PC-9 (cell line): Measurements from ENCODE around the gene EHD4.

Source experiments
- CTCF ChIP-seq: fragments of 200-600 bp; sonication (generic); conservative IDR thresholded peaks from 2 replicates; pipeline ENCODE4 v1.6.1; 2017; ENCODE audit warnings: mixed run types, antibody characterized with exemption, mild to moderate bottlenecking, moderate library complexity
- EZH2 ChIP-seq: fragments of 200-600 bp; sonication (generic); IDR thresholded peaks from 2 replicates; pipeline ENCODE4 v1.8.0; 2017; ENCODE audit warnings: antibody characterized with exemption, low read depth

GRCh38 chr15:41883484-41883825 is 88.9 kb downstream of the EHD4 start:
- TF ChIP-seq CTCF = no peak
- no peak for TF ChIP-seq EZH2
